Transverse colon (tissue), 4 donors: ENCODE measurements around the gene PDE4B. TPM values are rescaled to one million over a fixed set of nuclear protein-coding genes. Genes with fewer than 3 reads are reported as not detected.

Source experiments
- DNase-seq: peaks from one replicate; pipeline ENCODE4 v3.0.0-alpha.2; 2019
- H3K27ac ChIP-seq, 4 donors: fragments of 200-600 bp; sonication (generic); 2 replicates each; pipeline ENCODE4 v1.5.1; 2016 to 2018; ENCODE audit warnings: inconsistent platforms in 4 of 4
- H3K27me3 ChIP-seq: fragments of 200-600 bp; sonication (generic); 2 replicates; pipeline ENCODE4 v1.5.1; 2017; ENCODE audit warnings: inconsistent platforms
- H3K36me3 ChIP-seq, 4 donors: fragments of 200-600 bp; sonication (generic); 2 replicates each; pipeline ENCODE4 v1.5.1; 2017 to 2019; ENCODE audit warnings: inconsistent platforms in 4 of 4
- H3K4me1 ChIP-seq, 4 donors: fragments of 200-600 bp; sonication (generic); 2 replicates each; pipeline ENCODE4 v1.5.1; 2017 to 2020; ENCODE audit warnings: inconsistent platforms in 4 of 4
- H3K4me3 ChIP-seq, 4 donors: fragments of 200-600 bp; sonication (generic); 1 replicate in 1 of 4; 2 replicates in 3 of 4; pipeline versions ENCODE4 v1.5.1 to v1.6.1; 2017 to 2019; ENCODE audit warnings: inconsistent platforms in 4 of 4
- H3K9me3 ChIP-seq, 2 donors: fragments of 200-600 bp; sonication (generic); 2 replicates each; pipeline ENCODE4 v1.5.1; 2017 to 2019; ENCODE audit warnings: inconsistent platforms in 2 of 2
- EP300 ChIP-seq: sonication (generic); formaldehyde crosslinking; IDR thresholded peaks from one replicate; pipeline ENCODE4 v1.6.1; 2017; ENCODE audit warnings: antibody characterized with exemption, low read depth
- POLR2A ChIP-seq: fragments of 450-650 bp; IDR thresholded peaks from one replicate; pipeline ENCODE4 v1.6.1; 2016; ENCODE audit warnings: antibody characterized with exemption, mild to moderate bottlenecking, moderate library complexity
- POLR2AphosphoS5 ChIP-seq, 3 donors: sonication (generic); formaldehyde crosslinking; IDR thresholded peaks; one replicate each; pipeline ENCODE4 v1.6.1; 2016; ENCODE audit warnings: antibody characterized with exemption in 3 of 3
- WGBS, 2 donors: methylation state at CpG; one replicate each; pipeline ENCODE4 v1.1.5; 2018; ENCODE audit warnings: low coverage in 1 of 2; 5-methylcytosine and 5-hydroxymethylcytosine counted together
- in situ Hi-C, 4 donors: fragments of 200-750 bp; cut with MboI; loops; one replicate each; pipeline versions ENCODE4 v1.15.0 to v1.15.1; 2017; ENCODE audit warnings: low sequenced_read_pairs in 3 of 4, low pct_ligation_motif_present in 1 of 4, low pct_unique_long_range_greater_than_20kb in 1 of 4
- intact Hi-C: fragments of 100-400 bp; cut with DNase I; formaldehyde crosslinking; loops from one replicate; pipeline ENCODE4 v1.15.1; 2023; ENCODE audit warnings: low total_unique reads
- total RNA-seq, 4 donors: library from RNA; depleted of rRNA; stranded (reverse); fragments of >200 nt; gene quantifications; one replicate each; pipeline ENCODE4 v1.1.0, GENCODE V29; 2016
- TF ChIP-seq, protein P1 (sequence below), 5 experiments: fragments of 200-600 bp in 3 of 5; fragments of 450-650 bp in 2 of 5; sonication (generic) in 3 of 5; IDR thresholded peaks; 1 replicate in 2 of 5; 2 replicates in 3 of 5; pipeline ENCODE4 v1.5.1; 2016 to 2017; ENCODE audit warnings: antibody characterized with exemption in 5 of 5, inconsistent platforms in 3 of 5, mild to moderate bottlenecking in 2 of 5, moderate library complexity in 1 of 5

PDE4B gene
- total RNA-seq, 4 donors from 2014 or later, result 4.5 to 14.8 (median 6.5) TPM

DNA sequence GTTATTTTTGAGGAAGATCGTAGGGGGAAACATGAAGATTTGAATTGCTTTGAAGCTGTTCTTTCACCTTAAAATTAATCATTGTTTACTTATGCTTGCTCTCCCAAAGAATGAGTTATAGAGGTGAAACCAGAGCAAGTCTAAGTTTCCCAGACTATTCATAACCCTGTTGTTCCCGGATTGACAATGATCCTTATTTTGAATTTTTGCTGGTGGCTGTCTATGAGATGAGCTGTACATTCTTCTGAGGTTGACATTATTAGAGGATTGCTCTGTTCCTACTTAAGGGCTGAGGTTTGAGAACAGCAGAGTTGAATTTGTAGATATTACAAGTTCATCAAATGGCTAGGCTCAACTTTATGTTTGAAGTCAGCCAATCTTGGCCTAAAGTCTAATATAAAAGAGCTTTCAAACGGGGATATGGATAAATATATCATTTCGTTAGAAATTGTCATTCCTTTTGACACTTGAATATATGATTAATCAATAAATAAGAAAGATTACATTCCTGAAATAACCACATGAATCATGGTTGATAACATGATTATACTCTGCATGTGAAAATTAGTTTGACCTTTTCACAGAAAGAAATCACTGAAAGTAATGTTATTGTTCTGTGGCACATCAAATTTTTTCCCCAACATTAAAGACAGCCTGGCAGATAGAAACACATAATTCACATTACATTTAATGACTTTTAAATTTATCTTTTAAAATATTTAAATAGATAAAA, 19.1 kb upstream of the PDE4B start:
- Histone ChIP-seq H3K4me1 (no peaks in the 10 kb centered on the region), H3K36me3 (no peaks in the 10 kb centered on the region), H3K27me3 (no peaks in the 10 kb centered on the region), H3K9me3 (no peaks in the 10 kb centered on the region), H3K27ac (no peak overlapping the region), H3K4me3 (no peak overlapping the region)
- TF ChIP-seq, protein P1, sequence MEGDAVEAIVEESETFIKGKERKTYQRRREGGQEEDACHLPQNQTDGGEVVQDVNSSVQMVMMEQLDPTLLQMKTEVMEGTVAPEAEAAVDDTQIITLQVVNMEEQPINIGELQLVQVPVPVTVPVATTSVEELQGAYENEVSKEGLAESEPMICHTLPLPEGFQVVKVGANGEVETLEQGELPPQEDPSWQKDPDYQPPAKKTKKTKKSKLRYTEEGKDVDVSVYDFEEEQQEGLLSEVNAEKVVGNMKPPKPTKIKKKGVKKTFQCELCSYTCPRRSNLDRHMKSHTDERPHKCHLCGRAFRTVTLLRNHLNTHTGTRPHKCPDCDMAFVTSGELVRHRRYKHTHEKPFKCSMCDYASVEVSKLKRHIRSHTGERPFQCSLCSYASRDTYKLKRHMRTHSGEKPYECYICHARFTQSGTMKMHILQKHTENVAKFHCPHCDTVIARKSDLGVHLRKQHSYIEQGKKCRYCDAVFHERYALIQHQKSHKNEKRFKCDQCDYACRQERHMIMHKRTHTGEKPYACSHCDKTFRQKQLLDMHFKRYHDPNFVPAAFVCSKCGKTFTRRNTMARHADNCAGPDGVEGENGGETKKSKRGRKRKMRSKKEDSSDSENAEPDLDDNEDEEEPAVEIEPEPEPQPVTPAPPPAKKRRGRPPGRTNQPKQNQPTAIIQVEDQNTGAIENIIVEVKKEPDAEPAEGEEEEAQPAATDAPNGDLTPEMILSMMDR (IDR thresholded peaks at IDR 0.05), result no peak
- TF ChIP-seq EP300, result no peak
- TF ChIP-seq POLR2AphosphoS5 (IDR thresholded peaks at IDR 0.05), result no peak
- TF ChIP-seq POLR2A, result no peak
- 66 to 81% methylated on average over 4 of the region's 4 CpGs for WGBS, 2 donors
- no peak for DNase-seq
- intact Hi-C loops (loop anchor here (2.0 kb wide), 1 partner anchor 63 kb away; no protein-coding TSS in a partner anchor), in situ Hi-C loops (no loop called here)

DNA sequence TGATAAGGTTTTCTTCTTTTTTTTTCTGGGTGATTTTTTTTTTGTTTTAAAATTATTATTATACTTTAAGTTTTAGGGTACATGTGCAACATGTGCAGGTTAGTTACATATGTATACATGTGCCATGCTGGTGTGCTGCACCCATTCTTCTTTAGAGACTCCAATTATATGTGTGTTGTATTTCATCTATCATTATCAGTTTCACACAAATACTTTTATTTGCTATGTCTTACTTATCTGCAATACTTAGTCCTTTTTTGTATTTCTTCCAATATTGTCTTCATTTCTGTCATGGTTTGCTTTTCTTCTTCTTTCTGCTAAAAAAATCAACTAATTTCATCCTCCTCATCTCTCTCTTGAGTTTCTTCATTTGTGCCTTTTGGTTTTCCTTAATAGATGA, 3.9 kb upstream of the PDE4B start:
- Histone ChIP-seq H3K27ac (no peak overlapping the region), H3K4me1 (peaks cover 0 to 17% (median 5%) of the 10 kb centered on the region in 4 donors), H3K4me3 (no peak overlapping the region), H3K36me3 (no peaks in the 10 kb centered on the region), H3K27me3 (peaks cover 30% of the 10 kb centered on the region), H3K9me3 (peaks cover 6 to 11% of the 10 kb centered on the region in 2 donors)
- intact Hi-C loops (no loop called here), in situ Hi-C loops (no loop called here)
- no peak for DNase-seq
- TF ChIP-seq EP300 (no peak), POLR2AphosphoS5 (IDR thresholded peaks at IDR 0.05) (no peak), POLR2A (no peak)
- TF ChIP-seq, protein P1 (IDR thresholded peaks at IDR 0.05), result no peak

DNA sequence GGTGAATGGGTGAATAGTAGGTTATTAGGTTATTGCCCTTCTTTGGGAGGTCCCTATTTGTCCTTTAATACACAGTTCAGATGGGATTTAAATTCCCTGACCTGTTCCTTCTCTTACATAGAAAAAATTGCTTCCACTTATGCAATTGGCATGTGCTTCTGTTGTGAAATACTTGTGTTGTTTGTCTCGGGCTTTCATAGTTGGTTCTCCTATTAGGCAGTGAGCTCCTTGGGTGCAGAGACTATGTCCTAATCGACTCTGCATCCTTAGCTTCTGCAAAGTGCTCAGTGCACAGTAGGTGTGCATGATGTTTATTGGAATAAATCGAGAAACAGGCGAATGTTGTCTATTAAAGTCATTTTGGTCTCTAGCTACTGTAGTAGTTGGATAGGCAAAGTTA, 1.3 kb upstream of the PDE4B start:
- TF ChIP-seq EP300 (no peak), POLR2A (no peak), POLR2AphosphoS5 (IDR thresholded peaks at IDR 0.05) (no peak)
- TF ChIP-seq, protein P1 (IDR thresholded peaks at IDR 0.05), result no peak
- Histone ChIP-seq H3K27ac (no peak overlapping the region), H3K9me3 (peaks cover 6 to 11% of the 10 kb centered on the region in 2 donors), H3K27me3 (peaks cover 50% of the 10 kb centered on the region), H3K4me1 (peaks cover 0 to 17% (median 5%) of the 10 kb centered on the region in 4 donors), H3K36me3 (no peaks in the 10 kb centered on the region), H3K4me3 (no peak overlapping the region)
- 47 to 88% methylated on average over 4 of the region's 4 CpGs for WGBS, 2 donors
- in situ Hi-C loops (no loop called here), intact Hi-C loops (no loop called here)
- DNase-seq, result no peak

DNA sequence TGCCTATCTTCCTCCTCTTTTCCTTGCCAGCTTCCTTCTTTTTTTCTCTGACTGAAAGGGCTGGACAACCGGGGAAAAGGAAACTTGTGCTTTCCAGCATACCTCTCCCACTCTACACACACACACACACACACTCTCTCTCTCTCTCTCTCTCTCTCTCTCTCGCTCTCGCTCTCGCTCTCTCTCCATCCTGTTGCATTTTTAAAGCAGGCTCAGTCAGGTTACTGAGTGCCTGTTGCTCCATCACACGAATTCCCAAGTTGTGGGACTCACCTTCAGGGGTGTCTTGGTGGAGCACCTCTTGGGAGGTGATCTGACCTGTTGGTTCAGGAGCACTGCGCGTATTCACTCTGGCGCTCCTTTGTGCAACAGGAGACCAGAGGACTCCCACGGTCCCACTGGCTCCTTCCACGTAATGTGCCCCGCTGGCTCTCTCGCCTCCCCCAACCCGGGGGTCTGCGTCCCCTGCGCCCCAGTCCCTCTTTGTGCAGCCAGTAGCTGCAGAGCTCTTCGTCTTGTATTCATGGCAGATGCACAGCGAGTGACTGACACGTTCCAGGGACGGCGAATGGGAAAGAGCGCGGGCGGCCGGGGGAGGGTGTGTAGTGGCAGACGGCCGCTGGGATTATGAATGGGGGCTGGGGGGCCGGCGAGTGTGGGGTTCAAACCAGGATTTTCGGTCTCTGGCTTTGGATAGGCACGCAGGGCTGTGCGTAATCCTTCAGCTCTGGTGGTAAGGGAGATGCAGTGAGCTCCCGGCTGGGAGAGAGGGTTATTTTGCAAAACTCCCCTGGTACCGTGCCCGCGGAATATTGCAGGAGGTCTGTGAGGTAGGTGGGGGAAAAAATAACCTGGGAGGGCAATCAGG, 660 bp upstream of the PDE4B start:
- intact Hi-C loops (no loop called here), in situ Hi-C loops (no loop called here)
- H3K9me3 ChIP-seq, result peaks cover 6 to 11% of the 10 kb centered on the region in 2 donors
- H3K4me3 ChIP-seq, result peak overlapping the region in 2 of 4 donors; percentile 34 to 52
- H3K27me3 ChIP-seq, result peaks cover 50% of the 10 kb centered on the region
- H3K36me3 ChIP-seq, result no peaks in the 10 kb centered on the region
- peak; percentile 8 for DNase-seq
- H3K27ac ChIP-seq, result no peak overlapping the region
- peaks cover 0 to 17% (median 5%) of the 10 kb centered on the region in 4 donors for H3K4me1 ChIP-seq
- no peak for TF ChIP-seq POLR2AphosphoS5 (IDR thresholded peaks at IDR 0.05)
- TF ChIP-seq, protein P1 (IDR thresholded peaks at IDR 0.05), result no peak
- TF ChIP-seq EP300, result no peak
- no peak for TF ChIP-seq POLR2A
- 22 to 40% methylated on average over 1 to 35 of the region's 35 CpGs for WGBS, 2 donors
